Embryonic facial prominence (tissue), 1 donor: ENCODE results near the gene MYRFL.
"Not testable (repeated sequence)": the region's sequence is repeated elsewhere in the genome, so short reads cannot be mapped to it uniquely, and the experiment has no call there.

Experiments
- DNase-seq: peaks from one replicate; pipeline ENCODE4 v3.0.0-alpha.2; 2016; ENCODE audit errors: extremely low spot score

MYRFL gene

DNA sequence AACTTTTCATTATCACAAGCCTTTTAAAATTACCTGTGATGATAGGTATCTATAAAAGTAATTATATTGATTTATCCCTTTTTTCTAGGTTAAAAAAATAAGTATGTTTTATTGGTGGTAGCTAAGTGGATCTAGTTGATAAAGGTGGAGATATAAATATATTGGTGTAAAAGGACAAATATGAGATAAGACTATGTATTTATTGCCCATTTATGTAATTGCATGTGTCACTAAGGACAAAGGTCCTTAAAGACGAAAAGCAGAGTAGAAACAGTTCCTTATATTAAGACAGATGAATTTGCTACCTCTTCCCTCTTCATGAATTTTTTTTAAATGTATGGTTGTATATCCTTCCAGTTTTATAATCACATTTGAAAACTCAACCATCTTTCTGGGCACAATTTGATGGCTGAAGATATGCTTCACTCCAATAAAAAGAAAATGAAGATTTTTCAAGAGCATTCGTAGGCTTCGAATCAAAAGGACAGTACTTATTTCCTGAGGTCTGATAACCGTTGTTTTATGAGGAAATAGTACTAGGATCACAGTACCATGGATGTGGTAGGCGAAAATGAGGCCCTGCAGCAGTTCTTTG, at the start of gene MYRFL:
Gene MYRFL (plus strand): TSS at position 262 of the 595 bp plus-strand sequence. CDS start 291 bp downstream, at position 553.
- DNase-seq, result no peak

DNA sequence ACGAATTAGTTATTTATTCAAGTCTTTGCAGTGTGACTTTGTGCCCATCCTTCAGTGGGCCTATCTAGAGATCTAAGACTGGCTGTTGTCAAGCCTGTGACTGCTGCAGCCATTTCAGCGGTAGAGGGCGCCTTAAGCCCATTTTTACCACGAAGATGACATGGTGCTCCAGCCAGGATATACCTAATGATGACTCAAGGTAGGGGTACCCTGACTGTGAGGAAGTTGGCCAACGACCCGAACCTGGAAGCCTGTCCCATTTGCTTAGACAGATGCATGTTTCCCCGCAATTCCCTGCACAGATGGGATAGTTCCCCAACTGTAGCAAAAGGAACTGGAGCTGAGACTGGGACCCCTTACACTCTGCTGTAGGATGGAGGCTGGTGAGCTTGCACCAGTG, 45.1 kb upstream of the MYRFL start:
- no peak for DNase-seq

DNA sequence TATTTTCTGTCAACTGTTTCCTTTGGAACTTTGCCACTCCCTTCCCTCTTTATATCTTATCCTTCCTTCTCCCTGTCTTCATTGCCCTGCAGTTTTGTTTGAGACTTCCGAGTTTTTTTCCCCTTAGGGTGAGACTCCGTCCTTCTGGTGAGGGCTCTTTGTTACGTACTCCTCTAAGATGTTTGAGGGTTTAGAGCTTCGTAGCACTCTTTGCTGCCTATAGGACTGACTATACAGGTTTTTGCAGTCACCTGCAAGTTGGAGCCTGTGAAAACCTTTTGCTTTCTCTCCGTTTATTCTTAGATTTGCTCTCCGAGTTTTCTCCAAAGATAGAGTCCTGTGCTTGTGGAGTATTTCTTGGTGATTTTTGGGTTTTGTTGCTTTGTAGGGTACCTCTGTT, 41.7 kb upstream of the MYRFL start:
- DNase-seq, result no peak

DNA sequence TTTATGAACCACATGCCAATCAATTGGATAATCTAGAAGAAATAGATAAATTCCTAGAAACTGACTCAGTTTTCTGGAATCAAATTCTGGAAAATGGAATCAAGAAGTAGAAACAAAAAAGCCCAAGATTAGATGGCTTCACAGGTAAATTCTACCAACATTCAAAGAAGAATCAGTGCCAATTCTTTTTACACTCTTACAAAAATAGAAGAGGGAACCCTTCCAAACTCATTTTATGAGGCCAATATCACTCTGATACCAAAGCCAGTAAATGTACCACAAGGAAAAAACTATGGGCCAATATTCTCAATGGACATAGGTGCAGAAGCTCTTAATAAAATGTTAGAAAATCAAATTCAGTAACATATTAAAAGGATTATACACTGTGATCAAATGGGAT, 35.7 kb upstream of the MYRFL start:
- DNase-seq, result no peak

DNA sequence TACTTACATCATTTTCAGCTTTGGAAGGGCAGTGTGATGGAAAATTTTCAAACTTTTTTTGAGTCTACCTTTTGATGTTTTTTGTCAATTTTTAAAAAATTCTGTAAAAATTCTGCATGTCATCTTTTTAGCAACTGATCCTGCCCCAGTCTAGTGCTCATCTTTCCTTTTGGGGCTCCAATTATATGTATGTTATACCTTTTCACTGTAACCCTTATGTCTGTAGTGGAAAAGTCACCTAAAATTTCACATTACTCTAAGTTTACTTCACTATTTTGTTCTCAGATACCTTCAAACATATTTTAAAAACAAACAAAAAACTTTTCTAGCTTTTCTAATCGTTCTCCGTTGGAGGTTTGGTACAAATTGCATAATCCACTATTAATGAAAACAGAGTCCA, 32.5 kb upstream of the MYRFL start:
- DNase-seq, result no peak

- DNase-seq, result not testable (repeated sequence)
Observed at GRCh38 chr12:69807101-69807897, 17.7 kb upstream of the MYRFL start.

- DNase-seq, result no peak
Observed at GRCh38 chr12:69810870-69811498, 14.0 kb upstream of the MYRFL start.

DNA sequence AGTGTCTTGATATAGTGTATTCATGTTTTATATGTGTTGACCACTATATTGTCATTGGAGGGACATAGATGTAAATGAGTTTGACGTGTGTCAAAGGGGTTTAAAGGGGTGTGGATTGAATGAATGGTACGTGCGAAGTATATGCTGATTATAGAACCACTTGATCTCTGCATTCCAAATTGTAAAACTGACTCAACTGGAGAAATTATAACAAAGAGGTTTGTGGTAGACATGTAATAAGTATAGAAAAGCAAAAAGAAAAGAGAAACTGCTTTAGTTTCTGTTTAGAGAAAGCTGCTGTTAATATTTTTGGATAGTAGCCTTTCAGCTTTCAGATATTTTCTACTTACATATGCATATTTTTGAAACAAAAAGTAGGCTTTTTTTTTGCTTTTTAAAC, 8.9 kb upstream of the MYRFL start:
- no peak for DNase-seq

DNA sequence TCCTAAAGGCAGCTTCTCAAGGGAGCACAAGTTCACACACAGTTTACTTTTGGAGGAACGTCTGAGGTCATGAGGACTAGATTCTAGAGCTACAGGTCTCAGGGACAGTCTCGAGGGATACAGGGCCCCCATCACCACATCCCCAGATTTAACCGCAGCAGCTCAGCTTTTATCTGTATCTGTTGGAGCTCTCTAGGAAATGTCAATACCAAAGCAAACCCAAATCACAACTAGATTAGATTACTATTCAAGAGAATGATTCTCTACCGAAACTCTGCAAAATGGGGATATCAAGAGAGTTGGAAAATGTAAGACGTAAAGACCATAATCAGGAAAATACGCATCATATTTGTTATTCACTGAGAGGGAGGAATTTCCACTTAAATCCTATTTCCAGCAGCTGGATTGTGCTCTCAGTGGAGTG, 4.0 kb upstream of the MYRFL start:
- no peak for DNase-seq

DNA sequence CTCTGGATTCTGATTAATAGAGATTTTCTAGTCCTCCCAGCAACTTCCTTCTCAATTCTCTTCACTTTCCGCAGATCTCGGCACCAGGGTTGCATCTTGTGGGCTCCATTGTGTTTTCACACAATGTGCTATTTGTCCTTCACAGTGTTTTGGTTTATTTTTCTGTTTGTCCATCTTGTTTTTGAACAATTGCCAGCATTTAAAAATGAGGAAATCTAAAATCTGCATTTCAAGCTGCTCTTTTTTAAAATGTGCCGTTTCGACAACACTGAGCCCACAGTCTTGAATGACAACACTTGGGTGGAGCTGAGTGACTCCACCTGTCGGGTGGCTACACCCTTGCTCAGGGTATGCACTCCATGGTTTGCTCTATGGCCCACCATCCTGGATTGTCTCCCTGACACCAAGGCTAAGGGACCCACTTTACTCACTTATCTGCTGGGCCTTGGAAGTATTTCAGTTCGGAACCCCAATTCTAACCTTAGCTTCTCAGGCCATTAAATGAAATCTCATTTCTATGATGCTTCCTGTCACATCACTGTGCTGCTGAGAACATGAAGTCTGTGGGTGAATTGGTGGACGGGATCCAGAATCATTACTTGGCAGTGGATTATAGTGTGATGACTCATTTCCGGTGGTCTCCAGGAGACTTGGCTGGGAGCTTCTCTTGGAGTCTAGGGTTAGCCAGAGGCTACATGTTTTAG, 3.4 kb upstream of the MYRFL start:
- no peak for DNase-seq

GRCh38 chr12:69822201-69822860, 2.7 kb upstream of the MYRFL start:
- no peak for DNase-seq

DNA sequence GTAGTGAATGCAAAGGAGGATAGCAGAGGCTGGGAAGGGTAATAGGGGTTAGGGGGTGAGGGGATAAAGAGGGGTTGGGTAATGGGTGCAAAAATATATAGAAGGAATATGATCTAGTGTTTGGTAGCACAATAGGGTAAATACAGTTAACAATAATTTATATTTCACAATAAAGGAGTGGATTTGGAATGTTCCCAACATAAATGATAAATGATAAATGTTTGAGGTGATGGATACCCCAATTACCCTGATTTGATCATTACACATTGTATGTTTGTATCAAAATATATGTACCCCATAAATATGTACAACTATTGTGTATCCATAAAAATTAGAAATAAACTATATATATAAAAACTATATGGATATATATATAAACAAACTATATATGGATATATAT, 999 bp upstream of the MYRFL start:
- no peak for DNase-seq

DNA sequence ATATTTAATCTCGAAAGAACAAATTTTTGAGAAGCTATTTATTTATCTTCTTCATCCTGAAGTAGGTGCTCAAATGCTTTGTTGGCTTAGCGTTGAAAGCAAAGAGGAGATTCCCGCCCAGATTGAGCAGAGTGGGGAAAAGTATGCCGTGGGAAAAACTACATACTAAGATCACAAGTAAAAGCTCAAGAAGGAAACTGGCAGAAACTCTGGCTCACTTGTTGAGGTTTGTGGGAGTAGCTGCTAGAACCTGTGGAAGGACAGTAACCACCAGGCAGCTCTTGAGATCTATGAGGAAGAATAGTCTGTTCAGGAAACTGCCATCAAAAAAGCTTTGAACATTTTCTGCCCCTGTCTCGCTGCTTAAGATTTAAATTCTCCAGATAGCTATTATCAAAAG, 3.9 kb downstream of the MYRFL start:
- no peak for DNase-seq

- DNase-seq, result no peak
Observed at GRCh38 chr12:69833696-69834095, 8.7 kb downstream of the MYRFL start.

DNA sequence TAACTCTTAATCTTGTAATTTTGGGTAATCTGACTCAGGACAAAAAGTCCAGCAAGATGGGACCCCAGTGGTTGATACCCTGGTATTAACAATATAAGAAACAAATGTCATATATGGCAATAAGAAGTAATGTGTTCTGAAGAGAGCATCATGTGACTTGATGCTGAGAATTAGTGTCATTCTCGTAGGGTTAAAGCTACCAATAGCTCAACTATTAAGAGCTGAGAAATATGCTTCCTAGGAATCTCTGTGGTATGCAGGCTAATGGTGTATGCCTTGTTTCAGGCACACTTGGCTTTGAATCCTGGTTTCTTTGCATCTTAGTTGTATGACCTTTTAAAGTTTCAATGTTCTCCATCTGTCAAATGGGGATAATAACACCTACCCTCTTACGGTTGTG, 9.1 kb downstream of the MYRFL start:
- no peak for DNase-seq

DNA sequence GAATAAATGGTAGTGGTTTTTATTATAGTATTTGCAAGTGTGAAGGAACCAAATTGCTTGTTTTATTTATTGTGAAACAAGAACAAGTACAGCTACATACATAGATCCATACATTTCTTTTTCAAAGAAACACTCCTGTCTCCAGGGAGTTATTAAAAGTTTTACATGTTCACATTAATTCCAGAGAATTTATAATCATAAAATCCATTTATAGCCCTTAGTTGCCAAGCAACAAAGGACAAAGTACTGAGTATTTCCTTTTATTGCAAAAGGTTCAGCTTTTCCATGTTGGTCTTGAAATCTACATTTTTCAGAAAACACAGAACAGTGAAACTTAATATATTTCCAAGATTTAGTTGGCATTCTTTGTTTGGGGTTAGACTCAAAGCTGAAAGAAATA, 9.5 kb downstream of the MYRFL start:
- DNase-seq, result no peak

- no peak for DNase-seq
Observed at GRCh38 chr12:69835081-69835480, 10.1 kb downstream of the MYRFL start.

DNA sequence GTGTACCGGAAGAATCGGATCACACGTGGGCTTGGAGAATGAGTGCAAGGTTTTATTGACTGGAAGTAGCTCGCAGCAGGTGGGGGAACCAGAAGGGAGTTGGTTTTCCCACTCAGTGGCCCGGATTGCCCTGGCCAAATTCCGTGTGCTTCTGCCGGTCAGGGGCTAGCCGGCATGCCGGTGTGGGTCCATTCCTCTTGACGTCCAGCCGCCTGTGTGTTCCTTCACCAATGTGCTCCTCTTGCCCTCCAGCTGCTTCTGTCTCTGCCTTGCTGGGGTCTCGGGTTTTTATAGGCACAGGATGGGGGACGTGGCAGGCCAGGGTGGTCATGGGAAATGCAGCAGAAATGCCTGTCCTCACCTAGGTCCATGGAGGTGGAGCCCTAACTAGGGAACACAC, 11.0 kb downstream of the MYRFL start:
- DNase-seq, result no peak

GRCh38 chr12:69837191-69837590, 12.2 kb downstream of the MYRFL start:
- DNase-seq, result no peak

DNA sequence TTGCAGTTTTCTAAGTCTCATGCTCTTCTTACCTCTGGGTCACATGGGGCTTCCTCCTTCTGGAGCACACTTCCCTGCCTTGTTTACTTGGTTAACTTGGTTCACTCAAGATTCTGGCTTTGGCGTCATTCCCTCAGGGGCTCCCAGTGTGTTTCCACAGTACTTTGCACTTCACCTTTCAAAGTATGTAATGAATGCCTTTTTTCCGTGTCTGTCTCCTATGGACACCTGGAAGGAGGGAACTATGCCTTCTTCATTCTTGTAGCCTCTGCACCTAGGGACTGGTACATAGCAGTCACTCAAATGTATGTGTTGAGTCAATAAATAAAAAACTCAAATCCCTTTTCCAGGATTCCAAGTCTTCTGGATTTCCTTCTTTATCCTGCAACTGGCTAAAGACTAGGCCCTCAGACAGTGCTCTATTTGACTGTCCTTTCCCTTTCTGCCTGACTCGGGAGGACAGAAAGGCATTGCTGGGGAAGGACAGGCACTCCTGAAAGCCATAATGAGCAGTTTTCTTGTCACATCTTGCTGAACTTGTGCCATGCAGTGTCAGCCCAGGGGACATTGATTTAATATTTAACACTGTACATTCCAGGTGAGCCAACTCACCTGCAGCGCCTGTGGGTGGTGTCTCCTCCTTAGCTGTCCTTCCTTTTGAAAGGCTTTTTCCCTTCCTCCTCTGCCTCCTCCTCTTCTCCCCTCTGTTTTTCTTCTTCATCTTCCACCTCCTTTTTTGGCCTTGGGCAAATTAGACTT, 12.8 kb downstream of the MYRFL start:
- no peak for DNase-seq

- no peak for DNase-seq
Observed at GRCh38 chr12:69840727-69841126, 15.7 kb downstream of the MYRFL start.
